Endothelial cell of umbilical vein (primary cell): ENCODE data around the gene CNDP2. TPM values are rescaled to one million over a fixed set of nuclear protein-coding genes. Genes with fewer than 3 reads are reported as not detected.

Experiments used
- BruUV-seq: library from RNA; stranded (reverse); fragments of 400-500 nt; replicated peaks from 2 replicates; lab custom pipeline; 2021; lab: Mats Ljungman, UMichigan
- CTCF ChIA-PET: fragments of 300-600, 350-600 bp; sonication (Branson Sonifier 250); formaldehyde crosslinking; loops from one replicate; lab custom pipeline; 2021; ENCODE audit warnings: antibody characterized with exemption, inconsistent platforms; lab: Charles Lee
- POLR2A ChIA-PET: fragments of 300-600, 350-600 bp; sonication (Branson Sonifier 250); formaldehyde crosslinking; loops from one replicate; lab custom pipeline; 2021; ENCODE audit warnings: antibody characterized with exemption, inconsistent platforms; lab: Charles Lee
- DNase-seq: peaks from one replicate; pipeline ENCODE4 v3.0.0-alpha.2; 2011; ENCODE audit warnings: low read depth, low spot score
- FAIRE-seq: peaks from 2 replicates; lab custom pipeline; 2011; peaks lifted over from hg19 to GRCh38; lab: Jason Lieb, UNC
- H2AFZ ChIP-seq: 2 replicates; pipeline ENCODE4 v1.6.0; 2012; ENCODE audit warnings: low read depth, low read length, control low read depth, inconsistent platforms
- H3K27ac ChIP-seq: 2 replicates; pipeline ENCODE4 v1.5.1; 2011; ENCODE audit warnings: low read depth, mild to moderate bottlenecking, control low read depth, low read length, moderate library complexity; ENCODE audit not compliant: insufficient read depth
- H3K27me3 ChIP-seq, 2 experiments: 2 replicates each; pipeline versions ENCODE4 v1.6.0 to v1.6.1; 2011; ENCODE audit warnings: low read length in 2 of 2, mixed read lengths in 1 of 2; ENCODE audit not compliant: control insufficient read depth in 2 of 2, insufficient read depth in 2 of 2
- H3K36me3 ChIP-seq, 2 experiments: 2 replicates in 1 of 2; 3 replicates in 1 of 2; pipeline ENCODE4 v1.5.1; 2011; ENCODE audit warnings: low read length in 2 of 2, mild to moderate bottlenecking in 1 of 2, moderate library complexity in 1 of 2; ENCODE audit not compliant: control insufficient read depth in 2 of 2, insufficient read depth in 2 of 2; ENCODE audit errors: extremely low read depth in 1 of 2
- H3K4me1 ChIP-seq: 3 replicates; pipeline ENCODE4 v1.5.1; 2011; ENCODE audit warnings: mild to moderate bottlenecking, low read length; ENCODE audit not compliant: control insufficient read depth, insufficient read depth; ENCODE audit errors: extremely low read depth
- H3K4me2 ChIP-seq: 2 replicates; pipeline ENCODE4 v1.6.1; 2011; ENCODE audit warnings: low read length, control low read depth, mixed read lengths; ENCODE audit not compliant: insufficient read depth
- H3K4me3 ChIP-seq, 3 experiments: fragments of 200-600 bp in 1 of 3; sonication (generic), shearing (Covaris generic) in 1 of 3; replicated peaks in 1 of 3; 2 replicates each; pipeline ENCODE4 v1.5.1; 2011 to 2016; ENCODE audit warnings: control low read depth in 3 of 3, low read length in 3 of 3, mild to moderate bottlenecking in 2 of 3, inconsistent platforms in 1 of 3, low read depth in 1 of 3, moderate library complexity in 1 of 3; ENCODE audit not compliant: insufficient read depth in 1 of 3
- H3K79me2 ChIP-seq: 2 replicates; pipeline ENCODE4 v1.6.0; 2012; ENCODE audit warnings: low read length, inconsistent platforms; ENCODE audit not compliant: control insufficient read depth, insufficient read depth
- H3K9ac ChIP-seq: replicated peaks from 2 replicates; pipeline ENCODE3; 2011; ENCODE audit warnings: low read length, control low read depth; ENCODE audit not compliant: insufficient read depth; ENCODE audit errors: extremely low read depth
- H3K9me1 ChIP-seq: replicated peaks from 3 replicates; pipeline ENCODE4 v1.6.0; 2011; ENCODE audit warnings: mild to moderate bottlenecking, low read length; ENCODE audit not compliant: control insufficient read depth, insufficient read depth; ENCODE audit errors: extremely low read depth
- H3K9me3 ChIP-seq: replicated peaks from 2 replicates; pipeline ENCODE4 v1.5.1; 2012; ENCODE audit warnings: low read length, inconsistent platforms; ENCODE audit not compliant: control insufficient read depth, insufficient read depth
- H4K20me1 ChIP-seq: replicated peaks from 2 replicates; pipeline ENCODE3; 2011; ENCODE audit warnings: mild to moderate bottlenecking, low read length; ENCODE audit not compliant: control insufficient read depth, insufficient read depth; ENCODE audit errors: extremely low read depth
- EZH2 ChIP-seq: IDR thresholded peaks from 2 replicates; pipeline ENCODE4 v1.6.1; 2012; ENCODE audit warnings: borderline replicate concordance, low read depth, mild to moderate bottlenecking, moderate library complexity, low read length, inconsistent platforms; ENCODE audit not compliant: severe bottlenecking
- FOS ChIP-seq: IDR thresholded peaks from 2 replicates; pipeline ENCODE4 v1.6.1; 2011; ENCODE audit warnings: mild to moderate bottlenecking, low read length, moderate library complexity, borderline replicate concordance; ENCODE audit not compliant: insufficient read depth
- GATA2 ChIP-seq: IDR thresholded peaks from 2 replicates; pipeline ENCODE4 v1.7.0; 2011; ENCODE audit warnings: low read depth, mild to moderate bottlenecking, moderate library complexity, mixed read lengths, low read length; ENCODE audit not compliant: insufficient read length, insufficient read depth
- JUN ChIP-seq: IDR thresholded peaks from 2 replicates; pipeline ENCODE4 v1.6.1; 2011; ENCODE audit warnings: borderline replicate concordance, low read depth; ENCODE audit not compliant: insufficient read length, insufficient read depth
- MAX ChIP-seq: IDR thresholded peaks from 2 replicates; pipeline ENCODE4 v1.6.1; 2011; ENCODE audit not compliant: insufficient read depth, insufficient read length
- MYC ChIP-seq: IDR thresholded peaks from one replicate; pipeline ENCODE4 v1.6.1; 2011; ENCODE audit warnings: mild to moderate bottlenecking, low read depth, low read length
- POLR2A ChIP-seq: IDR thresholded peaks from 2 replicates; pipeline ENCODE4 v1.6.1; 2012; ENCODE audit warnings: low read depth, mild to moderate bottlenecking, control low read depth, low read length
- POLR2AphosphoS5 ChIP-seq: IDR thresholded peaks from 2 replicates; pipeline ENCODE4 v1.6.1; 2012; ENCODE audit warnings: low read depth, mild to moderate bottlenecking, control low read depth, low read length, moderate library complexity; ENCODE audit not compliant: insufficient read depth
- dilution Hi-C: fragments of 300-500 bp; cut with MboI; formaldehyde crosslinking; loops from one replicate; pipeline ENCODE4 v1.15.0; 2019; ENCODE audit warnings: low sequenced_read_pairs; ENCODE audit not compliant: extremely low pct_ligation_motif_present
- intact Hi-C: fragments of 100-400 bp; cut with micrococcal nuclease; formaldehyde crosslinking; loops from one replicate; pipeline ENCODE4 v1.10.0; 2022
- polyA plus RNA-seq, 4 experiments: library from polyadenylated mRNA; depleted of rRNA in 3 of 4; stranded (reverse) in 3 of 4; unstranded in 1 of 4; fragments of >200 nt; gene quantifications; 2 replicates each; pipeline versions ENCODE4 v1.2.1 to v1.2.3, GENCODE V29; 2011 to 2012; ENCODE audit warnings: missing spikeins in 1 of 4
- total RNA-seq: library from RNA; stranded (reverse); gene quantifications from 2 replicates; pipeline ENCODE4 v1.2.3, GENCODE V29; 2021
- TF ChIP-seq, protein P1 (sequence below), 2 donors: IDR thresholded peaks; 1 replicate in 1 of 2; 2 replicates in 1 of 2; pipeline ENCODE4 v1.5.1; 2011; ENCODE audit warnings: low read length in 2 of 2, mild to moderate bottlenecking in 2 of 2, moderate library complexity in 2 of 2, control low read depth in 1 of 2, inconsistent platforms in 1 of 2, low read depth in 1 of 2; ENCODE audit not compliant: insufficient read depth in 1 of 2; ENCODE audit errors: extremely low read depth in 1 of 2

Gene CNDP2
- total and polyA plus RNA-seq, 2 donors (not counting 3 experiments of a cell fraction or from before 2014, with no cell fraction given) = 52.9 to 123 TPM

- H3K9me1 ChIP-seq = no peaks in the 10 kb centered on the region
- dilution Hi-C loops = no loop called here
- ChIA-PET CTCF (no interaction called here), POLR2A (no interaction called here)
- FAIRE-seq = no peak
- H3K4me1 ChIP-seq = no peaks in the 10 kb centered on the region
- peaks cover 0 to 9% of the 10 kb centered on the region in 2 experiments for H3K27me3 ChIP-seq
- no peak overlapping the region for H3K27ac ChIP-seq
- H4K20me1 ChIP-seq = no peaks in the 10 kb centered on the region
- intact Hi-C loops = no loop called here
- no peak overlapping the region for H3K4me3 ChIP-seq
- H3K4me2 ChIP-seq = no peak overlapping the region
- no peak for DNase-seq
- no peaks in the 10 kb centered on the region for H3K9me3 ChIP-seq
- H3K36me3 ChIP-seq = no peaks in the 10 kb centered on the region
- H2AFZ ChIP-seq = no peak overlapping the region
- no peak overlapping the region for H3K9ac ChIP-seq
- BruUV-seq = no TSS peak
- H3K79me2 ChIP-seq = no peaks in the 10 kb centered on the region
- no peak for TF ChIP-seq POLR2AphosphoS5
- TF ChIP-seq, protein P1, sequence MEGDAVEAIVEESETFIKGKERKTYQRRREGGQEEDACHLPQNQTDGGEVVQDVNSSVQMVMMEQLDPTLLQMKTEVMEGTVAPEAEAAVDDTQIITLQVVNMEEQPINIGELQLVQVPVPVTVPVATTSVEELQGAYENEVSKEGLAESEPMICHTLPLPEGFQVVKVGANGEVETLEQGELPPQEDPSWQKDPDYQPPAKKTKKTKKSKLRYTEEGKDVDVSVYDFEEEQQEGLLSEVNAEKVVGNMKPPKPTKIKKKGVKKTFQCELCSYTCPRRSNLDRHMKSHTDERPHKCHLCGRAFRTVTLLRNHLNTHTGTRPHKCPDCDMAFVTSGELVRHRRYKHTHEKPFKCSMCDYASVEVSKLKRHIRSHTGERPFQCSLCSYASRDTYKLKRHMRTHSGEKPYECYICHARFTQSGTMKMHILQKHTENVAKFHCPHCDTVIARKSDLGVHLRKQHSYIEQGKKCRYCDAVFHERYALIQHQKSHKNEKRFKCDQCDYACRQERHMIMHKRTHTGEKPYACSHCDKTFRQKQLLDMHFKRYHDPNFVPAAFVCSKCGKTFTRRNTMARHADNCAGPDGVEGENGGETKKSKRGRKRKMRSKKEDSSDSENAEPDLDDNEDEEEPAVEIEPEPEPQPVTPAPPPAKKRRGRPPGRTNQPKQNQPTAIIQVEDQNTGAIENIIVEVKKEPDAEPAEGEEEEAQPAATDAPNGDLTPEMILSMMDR (IDR thresholded peaks at IDR 0.05; ENCODE audit: extremely low read depth in 1 of 2, insufficient read depth in 1 of 2, low read depth in 1 of 2, low read length in 2 of 2) = no peak
- TF ChIP-seq FOS = no peak
- no peak for TF ChIP-seq EZH2
- TF ChIP-seq JUN = no peak
- TF ChIP-seq MYC = no peak
- no peak for TF ChIP-seq GATA2
- TF ChIP-seq MAX = no peak
- TF ChIP-seq POLR2A = no peak
Measured at GRCh38 chr18:74529378-74529777, 33.2 kb downstream of the CNDP2 start.
